Suprapubic skin (tissue), 4 donors: ENCODE data around the gene HMCES.
"Not testable (repeated sequence)": the region's sequence is repeated elsewhere in the genome, so short reads cannot be mapped to it uniquely, and the experiment has no call there.

ENCODE experiments used
- CTCF ChIP-seq, 2 donors: fragments of 200-600 bp in 1 of 2; fragments of 450-650 bp in 1 of 2; sonication (generic) in 1 of 2; IDR thresholded peaks; one replicate each; pipeline ENCODE4 v1.5.1; 2016 to 2019; ENCODE audit warnings: antibody characterized with exemption in 2 of 2, mild to moderate bottlenecking in 1 of 2, moderate library complexity in 1 of 2
- POLR2A ChIP-seq, 2 donors: fragments of 450-650 bp; IDR thresholded peaks; one replicate each; pipeline ENCODE4 v1.6.1; 2017; ENCODE audit warnings: antibody characterized with exemption in 2 of 2, mild to moderate bottlenecking in 2 of 2, moderate library complexity in 2 of 2
- POLR2AphosphoS5 ChIP-seq, 3 donors: sonication (generic); formaldehyde crosslinking; IDR thresholded peaks; one replicate each; pipeline ENCODE4 v1.6.1; 2017; ENCODE audit warnings: antibody characterized with exemption in 3 of 3

DNA sequence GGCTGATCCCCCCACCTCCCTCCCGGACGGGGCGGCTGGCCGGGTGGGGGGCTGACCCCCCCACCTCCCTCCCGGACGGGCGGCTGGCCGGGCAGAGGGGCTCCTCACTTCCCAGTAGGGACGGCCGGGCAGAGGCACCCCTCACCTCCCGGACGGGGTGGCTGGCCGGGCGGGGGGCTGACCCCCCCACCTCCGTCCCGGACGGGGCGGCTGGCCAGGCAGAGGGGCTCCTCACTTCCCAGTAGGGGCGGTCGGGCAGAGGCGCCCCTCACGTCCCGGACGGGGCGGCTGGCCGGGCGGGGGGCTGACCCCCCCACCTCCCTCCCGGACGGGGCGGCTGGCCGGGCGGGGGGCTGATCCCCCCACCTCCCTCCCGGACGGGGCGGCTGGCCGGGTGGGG is 60.5 kb downstream of the HMCES start:
- not testable (repeated sequence) for TF ChIP-seq POLR2AphosphoS5, CTCF, POLR2A (IDR thresholded peaks at IDR 0.05)
